Activated T-cell treated with anti-CD3 and anti-CD28 coated beads for 4 hours (primary cell): ENCODE measurements around the gene SSH3.

Experiments
- DNase-seq: peaks from one replicate; pipeline ENCODE4 v3.0.0-alpha.2; 2020

SSH3 gene

DNA sequence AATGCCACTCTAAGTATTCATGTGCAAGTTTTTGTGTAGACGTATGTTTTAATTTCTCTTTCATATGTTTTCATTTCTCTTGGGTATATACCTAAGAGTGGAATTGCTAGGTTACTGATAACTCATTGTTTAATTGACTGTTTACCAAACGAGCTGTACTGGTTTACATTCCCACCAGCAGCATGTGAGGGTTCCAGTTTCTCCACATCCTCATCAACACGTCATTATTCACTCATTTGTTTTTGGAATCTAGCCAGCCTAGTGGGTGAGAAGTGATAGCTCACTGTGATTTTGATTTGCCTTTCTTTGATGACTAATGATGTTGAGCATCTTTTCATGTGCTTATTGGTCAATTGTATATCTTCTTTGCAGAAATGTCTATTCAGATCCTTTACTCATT, 10.2 kb upstream of the SSH3 start:
- DNase-seq: no peak

DNA sequence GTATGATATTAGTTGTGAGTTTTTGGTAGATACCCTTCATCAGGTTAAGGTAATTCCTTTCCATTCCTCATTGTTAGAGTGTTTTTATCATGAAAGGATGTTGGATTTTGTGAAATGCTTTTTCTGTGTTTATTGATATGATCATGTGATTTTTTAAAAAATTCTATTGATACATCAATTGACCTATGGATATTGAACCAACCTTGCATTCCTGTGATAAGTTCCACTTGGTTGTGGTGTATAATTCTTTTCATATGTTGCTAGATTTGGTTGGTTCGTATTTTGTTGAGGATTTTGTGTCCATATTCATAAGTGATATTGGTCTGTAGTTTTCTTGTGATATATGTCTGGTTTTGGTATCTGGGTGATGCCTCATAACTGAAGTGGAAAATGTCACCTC, 7.5 kb upstream of the SSH3 start:
- no peak for DNase-seq

DNA sequence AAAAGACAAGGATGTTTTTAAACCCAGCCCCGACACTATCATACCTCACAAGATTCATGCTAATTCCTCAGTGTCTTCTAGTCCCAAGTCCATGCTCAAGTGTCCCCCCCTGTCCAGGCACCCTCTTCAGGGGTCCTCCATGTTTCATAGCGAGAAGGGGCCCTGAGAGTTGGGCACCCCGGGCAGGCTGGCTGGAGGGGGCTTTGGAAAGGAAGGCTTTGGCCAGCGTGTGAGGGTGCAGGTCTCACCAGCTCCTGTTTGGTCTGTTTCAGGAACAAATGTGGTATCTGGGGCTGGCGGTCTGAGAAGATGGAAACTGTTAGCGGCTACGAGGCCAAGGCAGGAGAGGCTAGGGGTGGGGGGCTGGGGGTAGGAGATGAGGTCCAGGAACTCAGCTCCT, 4.5 kb upstream of the SSH3 start:
- DNase-seq: no peak

DNA sequence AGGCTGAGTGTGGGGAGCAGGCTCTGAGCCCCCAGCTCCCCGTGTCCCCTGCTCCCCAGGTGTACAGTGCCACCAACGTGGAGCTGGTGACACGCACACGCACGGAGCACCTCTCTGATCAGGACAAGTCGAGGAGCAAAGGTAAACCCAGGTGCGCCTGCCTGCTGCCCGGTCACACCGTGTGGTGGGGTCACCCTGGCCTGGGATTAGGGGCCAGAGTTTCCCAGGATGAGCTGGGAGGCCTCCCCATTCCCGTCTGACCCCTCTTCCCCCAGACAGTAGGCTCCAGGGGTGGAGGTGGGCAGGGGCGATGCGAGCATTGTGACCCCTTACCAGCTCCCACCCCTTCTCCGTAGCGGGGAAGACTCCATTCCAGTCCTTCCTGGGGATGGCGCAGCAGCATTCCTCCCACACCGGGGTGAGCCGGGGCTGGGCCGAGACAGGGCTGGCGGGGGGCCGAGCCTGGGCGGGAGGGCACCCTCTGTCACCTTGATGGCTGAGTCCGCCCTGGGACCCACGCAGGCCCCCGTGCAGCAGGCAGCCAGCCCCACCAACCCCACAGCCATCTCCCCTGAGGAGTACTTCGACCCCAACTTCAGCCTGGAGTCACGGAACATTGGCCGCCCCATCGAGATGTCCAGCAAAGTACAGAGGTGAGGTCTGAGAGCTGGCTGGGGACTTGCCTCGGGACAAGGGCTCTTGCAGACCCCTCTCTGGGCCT, 3.7 kb upstream of the SSH3 start:
- DNase-seq: no peak

DNA sequence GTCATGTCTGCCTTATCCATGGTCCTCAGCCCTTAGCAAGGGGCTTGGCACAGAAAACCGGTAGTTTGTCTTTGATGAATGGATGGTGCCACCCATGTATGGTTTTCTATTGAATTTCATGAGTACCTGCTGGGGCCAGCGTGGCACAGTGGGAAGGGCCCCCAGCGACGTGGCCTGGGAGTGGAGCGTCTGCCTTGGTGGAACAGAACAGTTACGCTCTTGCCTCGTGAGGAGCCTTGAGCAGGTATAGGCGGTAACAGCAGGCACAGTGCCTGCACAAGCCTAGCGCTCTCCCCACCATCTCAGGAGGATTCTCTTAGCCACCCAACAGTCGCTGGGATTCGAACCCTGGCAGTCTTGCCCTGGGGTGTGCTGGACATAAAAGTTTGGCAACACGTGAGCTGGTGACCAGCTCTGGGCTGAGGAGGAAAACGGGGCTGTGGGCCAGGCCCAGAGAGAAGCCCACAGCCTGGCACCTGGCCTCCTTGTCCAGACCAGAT, 3.0 kb upstream of the SSH3 start:
- DNase-seq: no peak

DNA sequence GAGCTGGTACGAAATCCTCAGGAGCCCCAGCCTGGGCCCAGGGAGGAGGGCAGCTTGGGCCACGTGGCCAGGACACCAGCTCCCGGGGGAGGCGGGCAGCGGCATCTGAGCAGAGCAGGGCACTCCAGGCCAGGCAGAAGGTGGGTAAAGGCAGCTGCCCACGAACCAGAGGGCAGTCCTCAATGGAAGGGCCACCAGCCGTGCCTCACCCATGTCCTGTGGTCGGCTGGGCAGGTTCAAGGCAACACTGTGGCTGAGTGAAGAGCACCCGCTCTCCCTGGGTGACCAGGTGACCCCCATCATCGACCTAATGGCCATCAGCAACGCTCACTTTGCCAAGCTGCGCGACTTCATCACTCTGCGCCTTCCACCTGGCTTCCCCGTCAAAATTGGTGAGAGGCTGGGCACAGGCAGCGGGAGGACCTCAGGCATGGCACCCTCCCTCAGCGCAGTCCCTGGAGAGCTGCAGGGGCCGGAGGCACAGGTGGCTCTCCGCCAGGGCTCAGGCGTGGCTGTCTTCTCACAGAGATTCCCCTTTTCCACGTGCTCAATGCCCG, 2.5 kb upstream of the SSH3 start:
- no peak for DNase-seq

DNA sequence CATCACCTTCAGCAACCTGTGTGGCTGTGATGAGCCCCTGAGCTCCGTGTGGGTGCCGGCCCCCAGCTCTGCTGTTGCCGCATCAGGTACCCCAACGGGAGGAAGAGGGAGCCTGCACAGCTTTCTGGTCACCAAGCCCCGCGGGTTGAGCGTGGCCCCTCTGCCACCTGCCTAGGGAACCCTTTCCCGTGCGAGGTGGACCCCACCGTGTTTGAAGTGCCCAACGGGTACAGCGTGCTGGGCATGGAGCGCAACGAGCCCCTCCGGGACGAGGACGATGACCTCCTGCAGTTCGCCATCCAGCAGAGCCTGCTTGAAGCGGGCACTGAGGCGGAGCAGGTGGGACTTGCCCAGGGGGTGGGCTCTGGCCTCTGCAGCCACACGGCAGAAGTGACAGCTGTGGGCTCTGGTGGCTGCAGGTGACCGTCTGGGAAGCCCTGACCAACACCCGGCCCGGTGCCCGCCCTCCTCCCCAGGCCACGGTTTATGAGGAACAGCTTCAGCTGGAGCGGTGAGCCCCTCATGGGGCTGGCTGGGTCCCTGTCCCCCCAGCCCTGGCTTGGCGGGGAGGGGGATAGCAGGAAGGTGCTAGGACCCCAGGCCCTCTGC, 1.9 kb upstream of the SSH3 start:
- DNase-seq: no peak

DNA sequence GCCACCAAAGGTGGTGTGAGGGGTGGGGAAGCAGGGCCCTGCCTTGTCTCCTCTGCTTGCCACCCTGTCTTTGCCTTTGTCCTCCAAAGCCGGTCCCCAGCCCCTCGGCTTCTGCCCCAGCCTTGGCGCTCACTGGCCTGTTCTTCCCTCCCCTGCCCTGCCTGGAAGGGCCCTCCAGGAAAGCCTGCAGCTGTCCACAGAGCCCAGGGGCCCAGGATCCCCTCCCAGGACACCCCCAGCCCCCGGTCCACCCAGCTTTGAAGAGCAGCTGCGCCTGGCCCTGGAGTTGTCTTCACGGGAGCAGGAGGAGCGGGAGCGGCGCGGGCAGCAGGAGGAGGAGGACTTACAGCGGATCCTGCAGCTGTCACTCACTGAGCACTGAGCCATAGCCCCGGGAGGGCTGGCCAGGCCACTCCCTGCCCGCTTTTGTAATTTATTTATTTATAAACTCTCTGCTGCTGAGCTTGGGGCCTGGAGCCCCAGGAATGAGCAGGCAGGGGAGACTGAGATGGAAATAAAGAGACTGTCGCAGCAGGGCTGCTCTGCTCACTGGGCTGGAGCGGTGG, 1.3 kb upstream of the SSH3 start:
- DNase-seq: no peak

DNA sequence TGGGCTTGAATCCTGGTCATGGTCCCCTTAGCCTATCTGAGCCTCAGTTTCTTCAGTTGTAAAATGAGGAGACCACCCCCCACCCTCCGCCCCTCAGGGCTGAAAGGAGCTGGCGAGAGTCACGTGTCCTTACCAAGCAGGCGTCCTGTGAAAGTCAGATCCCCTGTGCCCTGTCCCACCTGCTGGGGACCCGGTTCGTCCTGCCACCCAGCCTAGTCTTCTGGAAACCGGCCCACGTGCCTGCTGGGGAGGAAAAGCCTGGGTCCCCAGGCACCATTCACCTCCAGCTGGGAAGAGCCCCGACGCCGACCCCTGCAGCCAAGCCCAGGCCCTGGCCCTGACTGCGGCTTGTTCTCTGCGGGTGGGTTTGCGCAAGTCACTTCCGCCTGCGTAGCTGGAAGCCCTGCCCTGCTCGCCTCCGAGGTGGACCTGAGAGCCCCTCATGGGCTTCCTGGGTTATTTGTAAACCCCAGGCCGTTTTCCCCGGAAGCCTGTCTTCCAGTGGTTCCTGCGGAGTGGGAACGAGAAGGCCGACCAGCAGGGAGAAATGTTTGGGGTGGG, 679 bp upstream of the SSH3 start:
- DNase-seq: no peak

DNA sequence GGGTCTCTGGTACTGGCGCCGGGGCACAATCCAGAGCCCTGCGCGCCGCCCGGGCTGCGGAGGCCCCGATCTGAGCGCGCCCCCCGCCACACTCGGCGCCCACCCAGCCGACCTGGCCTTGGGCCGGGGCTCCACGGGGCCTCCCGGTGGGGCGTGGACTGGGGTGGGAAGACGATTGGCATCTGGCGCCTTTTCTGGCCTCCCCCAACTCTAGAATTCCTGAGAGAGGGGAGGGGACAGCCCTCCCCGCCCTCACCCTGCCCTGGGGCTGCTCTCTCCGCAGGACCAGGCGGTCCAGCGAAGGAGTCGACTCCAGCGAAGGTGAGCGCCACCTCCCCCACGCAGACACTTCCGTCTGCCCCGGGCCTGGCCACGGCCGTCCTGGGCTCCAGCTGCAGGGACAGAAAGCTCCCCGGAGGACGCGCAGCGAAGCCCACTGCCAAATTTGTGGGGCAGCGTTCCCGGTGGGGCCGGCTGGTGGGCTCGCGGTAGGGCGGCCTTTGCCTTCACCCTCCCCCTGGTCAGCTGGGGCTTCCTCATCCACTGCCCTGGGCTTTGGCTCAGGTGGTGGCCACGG, 593 bp downstream of the SSH3 start:
- no peak for DNase-seq

DNA sequence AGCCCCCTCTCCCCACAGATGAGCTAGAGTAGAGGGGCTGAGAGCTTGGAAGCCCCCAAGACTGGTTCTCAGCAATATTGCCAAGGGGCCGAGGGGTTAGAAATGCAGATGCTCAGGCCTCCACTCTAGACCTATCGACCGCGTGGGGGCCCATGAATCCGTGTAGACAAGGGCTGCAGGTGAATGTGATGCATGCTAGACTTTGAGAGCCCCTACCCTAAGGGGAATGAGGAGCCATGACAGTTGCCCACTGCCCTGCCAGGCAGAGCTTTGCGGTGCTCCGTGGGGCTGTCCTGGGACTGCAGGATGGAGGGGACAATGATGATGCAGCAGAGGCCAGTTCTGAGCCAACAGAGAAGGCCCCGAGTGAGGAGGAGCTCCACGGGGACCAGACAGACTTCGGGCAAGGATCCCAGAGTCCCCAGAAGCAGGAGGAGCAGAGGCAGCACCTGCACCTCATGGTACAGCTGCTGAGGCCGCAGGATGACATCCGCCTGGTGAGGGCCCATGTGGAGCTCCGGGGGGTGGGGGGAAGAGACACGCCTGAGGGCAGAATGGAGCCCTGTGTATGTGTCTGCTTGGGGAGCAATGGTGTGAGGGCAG, 1.3 kb downstream of the SSH3 start:
- no peak for DNase-seq

DNA sequence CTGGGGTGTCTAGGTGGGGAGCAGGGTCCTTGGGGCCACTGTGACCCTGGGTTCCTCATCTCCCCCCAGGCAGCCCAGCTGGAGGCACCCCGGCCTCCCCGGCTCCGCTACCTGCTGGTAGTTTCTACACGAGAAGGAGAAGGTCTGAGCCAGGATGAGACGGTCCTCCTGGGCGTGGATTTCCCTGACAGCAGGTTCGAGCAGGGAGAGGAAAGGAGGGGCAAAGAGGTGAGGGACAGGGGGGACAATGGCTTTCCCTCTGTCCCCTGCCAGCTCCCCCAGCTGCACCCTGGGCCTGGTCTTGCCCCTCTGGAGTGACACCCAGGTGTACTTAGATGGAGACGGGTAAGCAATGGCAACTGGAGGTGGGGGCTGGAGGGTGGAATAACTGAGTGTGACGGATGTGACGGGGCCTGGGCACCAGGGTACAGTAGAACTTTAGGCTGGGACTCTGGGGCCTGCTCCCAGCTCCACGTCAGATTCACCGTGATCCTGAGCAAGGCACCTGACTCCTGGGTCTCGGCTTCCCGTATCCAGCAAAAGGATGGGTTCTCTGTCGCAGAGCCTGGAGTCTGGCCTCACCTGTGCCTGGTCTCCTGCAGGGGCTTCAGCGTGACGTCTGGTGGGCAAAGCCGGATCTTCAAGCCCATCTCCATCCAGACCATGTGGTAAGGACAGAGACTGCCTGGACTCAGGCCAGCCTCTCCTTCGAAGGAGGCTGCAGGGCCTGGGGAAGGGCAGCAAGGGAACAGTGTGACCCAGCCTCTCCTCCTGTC, 3.6 kb downstream of the SSH3 start:
- no peak for DNase-seq

DNA sequence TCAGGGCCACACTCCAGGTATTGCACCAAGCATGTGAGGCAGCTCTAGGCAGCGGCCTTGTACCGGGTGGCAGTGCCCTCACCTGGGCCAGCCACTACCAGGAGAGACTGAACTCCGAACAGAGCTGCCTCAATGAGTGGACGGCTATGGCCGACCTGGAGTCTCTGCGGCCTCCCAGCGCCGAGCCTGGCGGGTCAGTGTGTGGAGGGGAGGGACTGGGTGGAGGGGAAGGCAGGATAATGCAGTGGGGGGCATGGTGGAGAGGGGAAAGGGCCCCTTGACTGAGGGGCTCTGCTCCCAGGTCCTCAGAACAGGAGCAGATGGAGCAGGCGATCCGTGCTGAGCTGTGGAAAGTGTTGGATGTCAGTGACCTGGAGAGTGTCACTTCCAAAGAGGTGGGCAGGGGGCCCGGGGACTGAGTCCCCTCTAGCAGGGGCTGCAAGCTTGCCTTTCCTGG, 4.2 kb downstream of the SSH3 start:
- DNase-seq: no peak

DNA sequence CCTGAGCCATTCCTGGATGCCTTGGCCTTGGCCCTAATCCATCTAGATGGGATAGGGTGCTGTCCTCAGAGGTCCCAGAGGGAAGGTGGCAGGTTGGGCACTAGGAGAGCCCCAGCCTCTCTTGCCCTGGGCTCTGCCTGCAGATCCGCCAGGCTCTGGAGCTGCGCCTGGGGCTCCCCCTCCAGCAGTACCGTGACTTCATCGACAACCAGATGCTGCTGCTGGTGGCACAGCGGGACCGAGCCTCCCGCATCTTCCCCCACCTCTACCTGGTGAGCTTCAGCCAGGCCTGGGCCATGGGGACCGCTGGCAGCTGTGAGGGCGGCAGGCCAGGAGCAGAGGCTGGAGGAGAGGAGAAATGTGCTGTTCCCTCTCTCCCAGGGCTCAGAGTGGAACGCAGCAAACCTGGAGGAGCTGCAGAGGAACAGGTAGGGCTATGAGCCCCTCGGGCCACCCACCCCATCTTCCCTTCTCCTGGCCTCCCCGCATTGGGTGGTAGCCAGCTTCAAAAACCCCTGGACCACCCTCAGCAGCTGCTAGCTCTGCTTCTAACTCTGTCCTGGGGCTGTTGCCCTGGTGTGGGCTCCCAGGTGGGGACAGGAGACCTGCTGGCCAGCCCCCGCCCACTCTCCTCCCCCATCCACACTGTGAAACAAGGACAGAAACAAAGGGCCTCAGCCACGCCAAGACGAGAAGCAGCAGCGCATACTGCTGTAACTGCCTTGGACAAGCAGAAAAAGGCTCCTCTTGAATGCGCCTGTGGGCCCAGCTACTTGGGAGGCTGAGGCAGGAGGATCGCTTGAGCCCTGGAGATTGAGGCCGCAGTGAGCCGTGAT, 4.9 kb downstream of the SSH3 start:
- no peak for DNase-seq

DNA sequence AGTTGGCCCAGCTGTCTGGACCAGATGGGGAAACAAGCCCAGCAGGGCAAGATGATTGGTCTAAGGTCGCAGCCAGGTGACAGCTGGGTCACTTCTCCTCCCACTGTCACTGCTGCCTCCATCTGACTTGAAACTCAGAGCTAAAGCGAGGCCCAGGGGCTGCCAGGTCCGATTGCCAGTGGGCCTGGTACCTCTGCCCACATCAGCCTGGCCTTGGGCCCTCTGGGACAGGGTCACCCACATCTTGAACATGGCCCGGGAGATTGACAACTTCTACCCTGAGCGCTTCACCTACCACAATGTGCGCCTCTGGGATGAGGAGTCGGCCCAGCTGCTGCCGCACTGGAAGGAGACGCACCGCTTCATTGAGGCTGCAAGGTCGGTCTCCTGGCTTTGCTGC, 5.8 kb downstream of the SSH3 start:
- DNase-seq: no peak

DNA sequence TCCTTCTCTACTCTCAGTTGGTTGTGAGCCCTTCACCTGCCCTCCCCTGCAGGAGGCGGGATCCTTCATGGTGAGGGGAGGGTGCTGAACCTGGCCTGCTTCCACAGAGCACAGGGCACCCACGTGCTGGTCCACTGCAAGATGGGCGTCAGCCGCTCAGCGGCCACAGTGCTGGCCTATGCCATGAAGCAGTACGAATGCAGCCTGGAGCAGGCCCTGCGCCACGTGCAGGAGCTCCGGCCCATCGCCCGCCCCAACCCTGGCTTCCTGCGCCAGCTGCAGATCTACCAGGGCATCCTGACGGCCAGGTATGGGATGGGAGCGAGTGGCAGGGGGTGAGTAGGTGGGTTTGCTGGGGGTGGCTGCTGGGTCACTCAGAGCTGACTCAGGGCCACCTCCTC, 6.3 kb downstream of the SSH3 start:
- DNase-seq: no peak

DNA sequence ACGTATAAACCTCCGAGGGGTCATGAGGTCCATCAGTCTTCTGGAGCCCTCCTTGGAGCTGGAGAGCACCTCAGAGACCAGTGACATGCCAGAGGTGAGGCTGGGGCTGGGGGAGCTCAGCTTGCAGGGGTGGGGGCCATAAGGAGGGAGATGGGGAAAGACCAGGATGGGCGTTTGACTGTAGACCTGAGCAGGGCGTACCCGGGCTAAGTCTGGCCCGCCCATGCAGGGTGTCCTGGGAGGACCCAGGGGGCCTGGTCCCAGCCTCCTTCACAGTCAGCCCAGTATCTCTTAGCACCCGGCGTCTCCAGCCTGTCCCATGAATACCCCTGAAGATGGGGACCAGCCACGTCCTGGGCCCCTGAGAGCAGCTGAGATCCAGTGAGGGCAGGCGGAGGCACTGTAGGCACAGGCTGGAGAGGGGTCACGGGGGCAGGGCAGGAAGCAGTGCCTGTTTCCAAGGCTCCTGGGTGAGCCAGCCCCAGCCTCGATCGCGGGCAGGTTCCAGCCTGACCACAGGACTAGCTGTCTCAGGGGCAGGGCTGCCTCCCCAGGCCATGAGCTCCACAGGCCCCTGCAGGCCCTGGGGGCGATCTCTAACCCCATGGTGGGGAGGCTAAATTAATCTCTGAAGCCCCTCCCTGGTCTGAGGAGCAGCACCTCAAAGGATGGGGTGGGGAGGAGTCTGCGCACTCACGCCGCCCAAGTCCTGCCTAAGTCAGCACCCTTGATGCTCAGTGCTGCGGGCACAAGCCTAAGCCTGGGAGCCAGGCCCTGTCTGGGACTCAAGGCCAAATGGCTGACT, 7.1 kb downstream of the SSH3 start:
- no peak for DNase-seq

DNA sequence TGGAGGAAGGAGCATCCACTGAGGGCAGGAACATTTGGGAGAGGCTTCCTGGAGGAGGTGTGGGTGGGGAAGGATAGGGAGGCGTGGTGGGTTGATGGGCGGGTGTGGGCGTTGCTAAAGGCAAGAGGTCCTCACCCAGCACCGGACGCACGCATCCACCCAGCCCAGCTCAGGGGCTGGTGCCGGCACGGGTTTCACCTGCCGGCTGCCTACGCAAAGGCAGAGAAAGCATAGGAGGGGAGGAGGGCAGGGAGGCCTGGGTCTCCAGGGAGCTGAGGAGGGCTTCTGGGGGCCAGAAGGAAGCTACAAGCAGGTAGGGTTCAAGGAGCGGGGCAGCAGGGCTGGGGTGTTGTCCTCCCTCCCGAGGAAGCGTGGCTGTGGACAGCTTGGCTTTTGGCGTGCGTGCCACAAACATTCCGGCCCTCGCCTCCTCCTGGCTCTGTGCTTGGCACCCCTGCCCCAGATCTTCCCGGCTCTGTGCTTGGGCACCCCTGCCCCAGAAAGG, 7.8 kb downstream of the SSH3 start:
- no peak for DNase-seq

DNA sequence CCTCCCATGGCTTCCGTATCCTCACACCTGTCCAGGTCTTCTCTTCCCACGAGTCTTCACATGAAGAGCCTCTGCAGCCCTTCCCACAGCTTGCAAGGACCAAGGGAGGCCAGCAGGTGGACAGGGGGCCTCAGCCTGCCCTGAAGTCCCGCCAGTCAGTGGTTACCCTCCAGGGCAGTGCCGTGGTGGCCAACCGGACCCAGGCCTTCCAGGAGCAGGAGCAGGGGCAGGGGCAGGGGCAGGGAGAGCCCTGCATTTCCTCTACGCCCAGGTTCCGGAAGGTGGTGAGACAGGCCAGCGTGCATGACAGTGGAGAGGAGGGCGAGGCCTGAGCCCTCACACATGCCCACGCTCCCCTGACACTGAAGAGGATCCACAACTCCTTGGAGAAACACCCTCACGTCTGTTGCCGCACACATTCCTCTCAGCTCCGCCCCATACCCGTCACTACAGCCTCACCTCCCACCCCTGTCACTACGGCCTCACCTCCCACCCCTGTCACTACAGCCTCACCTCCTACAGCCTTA, 8.3 kb downstream of the SSH3 start:
- DNase-seq: no peak
